Fibroblast of lung (primary cell): ENCODE results near the gene TBX15. TPM values are rescaled to one million over a fixed set of nuclear protein-coding genes. Genes with fewer than 3 reads are reported as not detected.
A peak's percentile ranks its signal among the peaks of the same experiment; 100 is the strongest.

Source experiments
- DNase-seq, 2 donors: peaks; one replicate each; pipeline versions ENCODE4 v3.0.0 to v3.0.0-alpha.2; 2010; ENCODE audit warnings: low read depth in 2 of 2
- H2AFZ ChIP-seq: 2 replicates; pipeline ENCODE4 v1.5.1; 2012; ENCODE audit warnings: low read length, control low read depth, inconsistent platforms
- H3K27ac ChIP-seq: 2 replicates; pipeline ENCODE4 v1.5.1; 2011; ENCODE audit warnings: low read length, control low read depth; ENCODE audit not compliant: insufficient read depth
- H3K27me3 ChIP-seq: 2 replicates; pipeline ENCODE4 v1.5.1; 2011; ENCODE audit warnings: mild to moderate bottlenecking, low read length; ENCODE audit not compliant: control insufficient read depth, insufficient read depth
- H3K36me3 ChIP-seq: 2 replicates; pipeline ENCODE4 v1.5.1; 2011; ENCODE audit warnings: low read length; ENCODE audit not compliant: control insufficient read depth, insufficient read depth
- H3K4me1 ChIP-seq: 2 replicates; pipeline ENCODE4 v1.5.1; 2011; ENCODE audit warnings: low read length; ENCODE audit not compliant: control insufficient read depth, insufficient read depth; ENCODE audit errors: extremely low read depth
- H3K4me2 ChIP-seq: 2 replicates; pipeline ENCODE4 v1.5.1; 2011; ENCODE audit warnings: low read length, control low read depth; ENCODE audit not compliant: insufficient read depth; ENCODE audit errors: extremely low read depth
- H3K4me3 ChIP-seq, 4 experiments: fragments of 200-600 bp in 1 of 4; sonication (generic) in 1 of 4; replicated peaks in 1 of 4; 2 replicates each; pipeline ENCODE4 v1.5.1; 2011 to 2016; ENCODE audit warnings: low read length in 4 of 4, low read depth in 3 of 4, mild to moderate bottlenecking in 3 of 4, control low read depth in 2 of 4, inconsistent platforms in 1 of 4, mixed read lengths in 1 of 4; ENCODE audit not compliant: insufficient read depth in 1 of 4; ENCODE audit errors: control extremely low read depth in 1 of 4
- H3K79me2 ChIP-seq: 2 replicates; pipeline ENCODE4 v1.5.1; 2012; ENCODE audit warnings: mild to moderate bottlenecking, low read length, inconsistent platforms; ENCODE audit not compliant: control insufficient read depth, insufficient read depth
- H3K9ac ChIP-seq: 2 replicates; pipeline ENCODE4 v1.5.1; 2011; ENCODE audit warnings: mild to moderate bottlenecking, low read length, control low read depth; ENCODE audit not compliant: insufficient read depth
- H3K9me3 ChIP-seq: 2 replicates; pipeline ENCODE4 v1.5.1; 2012; ENCODE audit warnings: low read depth, low read length; ENCODE audit not compliant: control insufficient read depth, insufficient read depth
- H4K20me1 ChIP-seq: 2 replicates; pipeline ENCODE4 v1.5.1; 2011; ENCODE audit warnings: low read length; ENCODE audit not compliant: control insufficient read depth, insufficient read depth; ENCODE audit errors: extremely low read depth
- EZH2 ChIP-seq: IDR thresholded peaks from 2 replicates; pipeline ENCODE4 v1.5.1; 2012; ENCODE audit warnings: low read length, control low read depth, mild to moderate bottlenecking; ENCODE audit errors: missing control alignments
- polyA plus RNA-seq, 2 donors: library from polyadenylated mRNA; depleted of rRNA in 1 of 2; stranded (reverse) in 1 of 2; unstranded in 1 of 2; fragments of >200 nt; gene quantifications; 2 replicates each; pipeline ENCODE4 v1.2.1, GENCODE V29; 2011 to 2012; ENCODE audit warnings: missing spikeins in 1 of 2
- total RNA-seq: library from RNA; depleted of rRNA; stranded (reverse); fragments of >200 nt; gene quantifications from 2 replicates; pipeline ENCODE4 v1.2.1, GENCODE V29; 2014
- TF ChIP-seq, protein P1 (sequence below), 2 donors: IDR thresholded peaks in 1 of 2; conservative IDR thresholded peaks in 1 of 2; 1 replicate in 1 of 2; 2 replicates in 1 of 2; pipeline ENCODE4 v1.5.1; 2011 to 2012; ENCODE audit warnings: low read length in 2 of 2, control low read depth in 1 of 2, inconsistent platforms in 1 of 2, low read depth in 1 of 2, mild to moderate bottlenecking in 1 of 2

The TBX15 gene
- total and polyA plus RNA-seq, 2 donors (not counting 1 experiment from before 2014, with no cell fraction given), result 0.50 to 0.99 TPM

DNA sequence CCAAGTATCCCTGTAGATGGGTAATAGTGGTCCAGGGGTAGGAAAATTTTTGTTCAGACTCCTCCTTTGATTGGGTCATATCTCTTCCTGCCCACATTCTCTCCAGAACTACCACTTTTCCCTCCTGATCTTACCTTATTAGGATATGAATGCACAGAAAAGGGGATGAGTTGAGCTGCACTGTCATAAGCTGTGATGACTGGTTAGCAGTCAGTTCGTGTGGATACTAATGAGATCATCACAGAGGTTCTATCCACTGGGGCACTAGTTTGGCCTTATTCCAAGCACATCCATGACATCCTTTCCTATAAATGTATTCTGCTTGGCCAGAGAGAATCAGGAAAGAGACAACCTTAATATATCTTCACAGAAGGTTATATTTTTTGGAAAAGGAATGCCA is 22.1 kb upstream of the TBX15 start:
- Histone ChIP-seq H4K20me1 (no peaks in the 10 kb centered on the region), H3K27me3 (peaks cover 32% of the 10 kb centered on the region), H3K27ac (no peak overlapping the region), H3K9me3 (no peaks in the 10 kb centered on the region), H2AFZ (no peak overlapping the region), H3K4me3 (no peak overlapping the region), H3K4me1 (peaks cover 2% of the 10 kb centered on the region), H3K36me3 (no peaks in the 10 kb centered on the region), H3K79me2 (no peaks in the 10 kb centered on the region), H3K9ac (no peak overlapping the region), H3K4me2 (no peak overlapping the region)
- no peak for DNase-seq
- TF ChIP-seq EZH2, result no peak
- TF ChIP-seq, protein P1, sequence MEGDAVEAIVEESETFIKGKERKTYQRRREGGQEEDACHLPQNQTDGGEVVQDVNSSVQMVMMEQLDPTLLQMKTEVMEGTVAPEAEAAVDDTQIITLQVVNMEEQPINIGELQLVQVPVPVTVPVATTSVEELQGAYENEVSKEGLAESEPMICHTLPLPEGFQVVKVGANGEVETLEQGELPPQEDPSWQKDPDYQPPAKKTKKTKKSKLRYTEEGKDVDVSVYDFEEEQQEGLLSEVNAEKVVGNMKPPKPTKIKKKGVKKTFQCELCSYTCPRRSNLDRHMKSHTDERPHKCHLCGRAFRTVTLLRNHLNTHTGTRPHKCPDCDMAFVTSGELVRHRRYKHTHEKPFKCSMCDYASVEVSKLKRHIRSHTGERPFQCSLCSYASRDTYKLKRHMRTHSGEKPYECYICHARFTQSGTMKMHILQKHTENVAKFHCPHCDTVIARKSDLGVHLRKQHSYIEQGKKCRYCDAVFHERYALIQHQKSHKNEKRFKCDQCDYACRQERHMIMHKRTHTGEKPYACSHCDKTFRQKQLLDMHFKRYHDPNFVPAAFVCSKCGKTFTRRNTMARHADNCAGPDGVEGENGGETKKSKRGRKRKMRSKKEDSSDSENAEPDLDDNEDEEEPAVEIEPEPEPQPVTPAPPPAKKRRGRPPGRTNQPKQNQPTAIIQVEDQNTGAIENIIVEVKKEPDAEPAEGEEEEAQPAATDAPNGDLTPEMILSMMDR (conservative IDR thresholded peaks at IDR 0.05 in 1 of 2, IDR thresholded peaks at IDR 0.05 in 1 of 2; ENCODE audit: low read depth in 1 of 2, low read length in 2 of 2), result no peak

DNA sequence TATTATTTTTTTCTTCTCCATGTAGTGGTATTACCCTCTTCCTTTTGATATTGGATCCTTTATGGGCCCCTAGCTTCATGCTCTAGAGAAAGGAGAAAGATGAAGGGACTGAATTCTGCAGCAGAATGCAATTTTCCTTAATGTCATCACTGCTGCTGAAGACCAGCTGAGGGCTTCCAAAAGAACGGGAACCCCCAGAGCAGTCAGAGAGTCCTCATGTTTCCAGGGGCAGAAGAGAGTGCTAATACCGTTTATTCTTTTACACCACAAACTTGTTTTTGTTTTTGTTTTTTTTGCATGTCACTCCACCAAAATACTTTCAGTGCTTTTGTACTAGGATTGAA is 21.1 kb upstream of the TBX15 start:
- H3K27ac ChIP-seq, result no peak overlapping the region
- H3K9ac ChIP-seq, result no peak overlapping the region
- H3K36me3 ChIP-seq, result no peaks in the 10 kb centered on the region
- H2AFZ ChIP-seq, result no peak overlapping the region
- H3K4me2 ChIP-seq, result no peak overlapping the region
- peaks cover 40% of the 10 kb centered on the region for H3K27me3 ChIP-seq
- H3K79me2 ChIP-seq, result no peaks in the 10 kb centered on the region
- H4K20me1 ChIP-seq, result no peaks in the 10 kb centered on the region
- H3K4me1 ChIP-seq, result peaks cover 2% of the 10 kb centered on the region
- DNase-seq, result no peak
- TF ChIP-seq, protein P1 (conservative IDR thresholded peaks at IDR 0.05 in 1 of 2, IDR thresholded peaks at IDR 0.05 in 1 of 2; ENCODE audit: low read depth in 1 of 2, low read length in 2 of 2), result no peak
- no peak for TF ChIP-seq EZH2
- H3K9me3 ChIP-seq, result no peaks in the 10 kb centered on the region
- H3K4me3 ChIP-seq, result no peak overlapping the region

DNA sequence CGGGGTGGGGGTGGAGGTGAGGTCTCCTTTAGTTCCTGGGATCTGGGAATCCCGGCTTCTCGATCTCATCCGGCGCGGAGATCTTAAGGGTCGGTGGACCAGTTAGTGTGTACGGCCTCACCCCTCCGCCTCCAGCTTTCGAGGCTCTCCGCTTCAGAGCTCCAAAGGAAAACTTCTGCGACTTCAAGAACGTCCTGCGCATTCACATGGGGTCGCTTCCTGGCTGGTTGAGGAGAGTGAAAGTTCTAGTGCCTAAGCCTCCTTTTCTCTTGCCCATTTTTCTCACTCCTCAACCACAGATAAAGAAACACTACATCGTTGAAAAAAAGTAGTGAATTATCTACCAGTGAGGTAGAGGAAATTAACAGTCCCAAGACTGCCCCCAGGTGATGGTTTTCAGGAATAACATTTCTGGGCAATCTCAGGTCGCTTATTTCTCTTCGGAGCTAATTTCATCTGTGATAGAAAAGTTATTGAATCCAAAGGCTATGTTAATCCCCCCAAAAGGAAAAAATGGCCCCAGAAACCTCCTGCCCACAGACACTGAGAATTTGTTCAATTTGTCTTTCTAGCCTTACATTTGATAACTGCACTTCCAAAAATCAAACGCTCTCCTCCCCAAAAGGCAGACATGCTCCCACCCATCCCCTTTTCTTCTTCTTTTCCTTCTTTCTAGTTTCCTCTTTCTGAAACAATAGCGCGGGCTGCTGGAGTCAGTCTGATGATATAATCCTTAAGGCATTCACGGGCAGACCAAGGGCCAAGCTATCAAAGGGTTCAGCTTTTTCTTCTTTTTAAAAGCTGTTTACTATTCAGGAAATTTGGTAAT is 20.6 kb upstream of the TBX15 start:
- peak overlapping the region; percentile 85 for H3K4me2 ChIP-seq
- no peaks in the 10 kb centered on the region for H3K79me2 ChIP-seq
- H3K27ac ChIP-seq, result no peak overlapping the region
- no peaks in the 10 kb centered on the region for H3K36me3 ChIP-seq
- peak overlapping the region; percentile 55 for H2AFZ ChIP-seq
- TF ChIP-seq, protein P1 (conservative IDR thresholded peaks at IDR 0.05 in 1 of 2, IDR thresholded peaks at IDR 0.05 in 1 of 2; ENCODE audit: low read depth in 1 of 2, low read length in 2 of 2), result peak; percentile 61 to 66
- TF ChIP-seq EZH2, result peak; percentile 88
- H3K9ac ChIP-seq, result no peak overlapping the region
- no peaks in the 10 kb centered on the region for H3K9me3 ChIP-seq
- peaks cover 46% of the 10 kb centered on the region for H3K27me3 ChIP-seq
- peak; percentile 47 to 74 for DNase-seq
- no peaks in the 10 kb centered on the region for H4K20me1 ChIP-seq
- peak overlapping the region; percentile 33 to 46 (median 44) for H3K4me3 ChIP-seq
- H3K4me1 ChIP-seq, result peaks cover 2% of the 10 kb centered on the region
